HepG2 (cell line): ENCODE measurements around the gene TCF3. TPM values are rescaled to one million over a fixed set of nuclear protein-coding genes. Genes with fewer than 3 reads are reported as not detected.

Experiments used
- CBX5 ChIP-seq: sonication (generic); formaldehyde crosslinking; IDR thresholded peaks from 2 replicates; pipeline ENCODE4 v1.4.0; 2020; ENCODE audit warnings: missing genetic modification reagents, borderline replicate concordance
- KLF12 ChIP-seq: sonication (generic); formaldehyde crosslinking; IDR thresholded peaks from 2 replicates; pipeline ENCODE4 v1.4.0; 2020; ENCODE audit warnings: missing genetic modification reagents, borderline replicate concordance
- MBD4 ChIP-seq: IDR thresholded peaks from 2 replicates; pipeline ENCODE4 v1.6.1; 2012; ENCODE audit warnings: low read length, inconsistent platforms, borderline replicate concordance
- PAXIP1 ChIP-seq: sonication (generic); formaldehyde crosslinking; conservative IDR thresholded peaks from 2 replicates; pipeline ENCODE4 v1.4.0; 2020; ENCODE audit warnings: mild to moderate bottlenecking, missing genetic modification reagents, moderate library complexity
- PHF21A ChIP-seq: sonication (generic); formaldehyde crosslinking; IDR thresholded peaks from 2 replicates; pipeline ENCODE4 v1.5.0; 2020; ENCODE audit warnings: mild to moderate bottlenecking, missing genetic modification reagents
- SKI ChIP-seq: fragments of 450-650 bp; IDR thresholded peaks from one replicate; pipeline ENCODE4 v1.6.1; 2018; ENCODE audit warnings: mild to moderate bottlenecking; ENCODE audit not compliant: partially characterized antibody
- YEATS2 ChIP-seq: sonication (generic); formaldehyde crosslinking; IDR thresholded peaks from 2 replicates; pipeline ENCODE4 v1.4.0; 2020; ENCODE audit warnings: missing genetic modification reagents, borderline replicate concordance
- ZBTB42 ChIP-seq: sonication (generic); formaldehyde crosslinking; IDR thresholded peaks from 2 replicates; pipeline ENCODE4 v1.5.0; 2020; ENCODE audit warnings: mild to moderate bottlenecking, missing genetic modification reagents
- ZKSCAN1 ChIP-seq: fragments of 150-350 bp; IDR thresholded peaks from 2 replicates; pipeline ENCODE4 v1.6.1; 2014; ENCODE audit warnings: low read length
- ZMYM2 ChIP-seq: sonication (generic); formaldehyde crosslinking; IDR thresholded peaks from 2 replicates; pipeline ENCODE4 v1.8.0; 2022; ENCODE audit warnings: mild to moderate bottlenecking, missing genetic modification reagents
- ZNF17 ChIP-seq: sonication (generic); formaldehyde crosslinking; IDR thresholded peaks from 2 replicates; pipeline ENCODE4 v1.5.0; 2020; ENCODE audit warnings: mild to moderate bottlenecking, missing genetic modification reagents
- ZNF251 ChIP-seq: sonication (generic); formaldehyde crosslinking; IDR thresholded peaks from 2 replicates; pipeline ENCODE4 v1.9.0; 2021; ENCODE audit warnings: mild to moderate bottlenecking, missing genetic modification reagents
- ZNF30 ChIP-seq: sonication (generic); formaldehyde crosslinking; IDR thresholded peaks from 2 replicates; pipeline ENCODE4 v1.5.0; 2020; ENCODE audit warnings: mild to moderate bottlenecking, missing genetic modification reagents
- ZNF34 ChIP-seq: sonication (generic); formaldehyde crosslinking; IDR thresholded peaks from 2 replicates; pipeline ENCODE4 v1.4.0; 2020; ENCODE audit warnings: mild to moderate bottlenecking, missing genetic modification reagents, borderline replicate concordance
- ZNF558 ChIP-seq: sonication (generic); formaldehyde crosslinking; IDR thresholded peaks from 2 replicates; pipeline ENCODE4 v1.9.0; 2022; ENCODE audit warnings: mild to moderate bottlenecking, missing genetic modification reagents, borderline replicate concordance
- ZNF570 ChIP-seq: sonication (generic); formaldehyde crosslinking; IDR thresholded peaks from 2 replicates; pipeline ENCODE4 v1.4.0; 2020; ENCODE audit warnings: mild to moderate bottlenecking, missing genetic modification reagents, borderline replicate concordance
- ZNF776 ChIP-seq: sonication (generic); formaldehyde crosslinking; IDR thresholded peaks from 2 replicates; pipeline ENCODE4 v1.4.0; 2020; ENCODE audit warnings: mild to moderate bottlenecking, missing genetic modification reagents
- ZSCAN29 ChIP-seq: sonication (generic); formaldehyde crosslinking; conservative IDR thresholded peaks from 2 replicates; pipeline ENCODE4 v1.4.0; 2020; ENCODE audit warnings: mild to moderate bottlenecking, missing genetic modification reagents
- polyA plus RNA-seq, 8 experiments: library from polyadenylated mRNA; depleted of rRNA in 3 of 8; stranded (reverse) in 7 of 8; unstranded in 1 of 8; fragments of >200 nt; fragmentation: Illumina TruSeq in 4 of 8; extraction: Trizol in 4 of 8; gene quantifications; 2 replicates each; pipeline versions ENCODE4 v1.2.1 to v1.2.3, GENCODE V29; 2011 to 2016; ENCODE audit warnings: low read depth in 4 of 8, missing spikeins in 1 of 8, mixed read lengths in 1 of 8; ENCODE audit not compliant: insufficient read depth in 1 of 8
- total RNA-seq, 5 experiments: library from RNA; depleted of rRNA; stranded (reverse); fragments of >200 nt; fragmentation: Illumina TruSeq; extraction: Trizol; gene quantifications; 2 replicates each; pipeline ENCODE4 v1.2.3, GENCODE V29; 2016; ENCODE audit warnings: low read depth in 1 of 5
- TF ChIP-seq, protein P1 (sequence below): sonication (generic); formaldehyde crosslinking; IDR thresholded peaks from 2 replicates; pipeline ENCODE4 v1.4.0; 2020; ENCODE audit warnings: missing genetic modification reagents, borderline replicate concordance
- TF ChIP-seq, protein P2 (sequence below): sonication (generic); formaldehyde crosslinking; IDR thresholded peaks from 2 replicates; pipeline ENCODE4 v1.5.0; 2020; ENCODE audit warnings: missing genetic modification reagents
- TF ChIP-seq, protein P3 (sequence below): sonication (generic); formaldehyde crosslinking; IDR thresholded peaks from 2 replicates; pipeline ENCODE4 v1.4.0; 2020; ENCODE audit warnings: low read depth, mild to moderate bottlenecking, missing genetic modification reagents

The TCF3 gene
- total and polyA plus RNA-seq, 2 of the 13 experiments (the other 11 are each of a cell fraction or from before 2014, with no cell fraction given): 51.4 to 53.2 TPM

GRCh38 chr19:1606138-1606651 is 46.2 kb downstream of the TCF3 start (continued):
- TF ChIP-seq PAXIP1 (CRISPR knock-in tag): 0 out of 2 replicates have a peak, but pooled peaks have one; percentile 10
- peak; percentile 37; the same call in 1 of the 2 replicates for TF ChIP-seq ZSCAN29 (CRISPR knock-in tag)
- TF ChIP-seq, protein P1, sequence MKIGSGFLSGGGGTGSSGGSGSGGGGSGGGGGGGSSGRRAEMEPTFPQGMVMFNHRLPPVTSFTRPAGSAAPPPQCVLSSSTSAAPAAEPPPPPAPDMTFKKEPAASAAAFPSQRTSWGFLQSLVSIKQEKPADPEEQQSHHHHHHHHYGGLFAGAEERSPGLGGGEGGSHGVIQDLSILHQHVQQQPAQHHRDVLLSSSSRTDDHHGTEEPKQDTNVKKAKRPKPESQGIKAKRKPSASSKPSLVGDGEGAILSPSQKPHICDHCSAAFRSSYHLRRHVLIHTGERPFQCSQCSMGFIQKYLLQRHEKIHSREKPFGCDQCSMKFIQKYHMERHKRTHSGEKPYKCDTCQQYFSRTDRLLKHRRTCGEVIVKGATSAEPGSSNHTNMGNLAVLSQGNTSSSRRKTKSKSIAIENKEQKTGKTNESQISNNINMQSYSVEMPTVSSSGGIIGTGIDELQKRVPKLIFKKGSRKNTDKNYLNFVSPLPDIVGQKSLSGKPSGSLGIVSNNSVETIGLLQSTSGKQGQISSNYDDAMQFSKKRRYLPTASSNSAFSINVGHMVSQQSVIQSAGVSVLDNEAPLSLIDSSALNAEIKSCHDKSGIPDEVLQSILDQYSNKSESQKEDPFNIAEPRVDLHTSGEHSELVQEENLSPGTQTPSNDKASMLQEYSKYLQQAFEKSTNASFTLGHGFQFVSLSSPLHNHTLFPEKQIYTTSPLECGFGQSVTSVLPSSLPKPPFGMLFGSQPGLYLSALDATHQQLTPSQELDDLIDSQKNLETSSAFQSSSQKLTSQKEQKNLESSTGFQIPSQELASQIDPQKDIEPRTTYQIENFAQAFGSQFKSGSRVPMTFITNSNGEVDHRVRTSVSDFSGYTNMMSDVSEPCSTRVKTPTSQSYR (CRISPR knock-in tag): peak; percentile 10; the same call in 1 of the 2 replicates
- 0 out of 2 replicates have a peak, but pooled peaks have one; percentile 58 for TF ChIP-seq ZNF34 (CRISPR knock-in tag)
- TF ChIP-seq ZNF251 (CRISPR knock-in tag): no peak
- TF ChIP-seq PHF21A (CRISPR knock-in tag): peak; percentile 2; the same call in 1 of the 2 replicates
- TF ChIP-seq ZNF570: no peak
- 0 out of 2 replicates have a peak, but pooled peaks have one; percentile 29 for TF ChIP-seq ZMYM2 (CRISPR knock-in tag)
- TF ChIP-seq CBX5 (CRISPR knock-in tag): no peak
- TF ChIP-seq, protein P2, sequence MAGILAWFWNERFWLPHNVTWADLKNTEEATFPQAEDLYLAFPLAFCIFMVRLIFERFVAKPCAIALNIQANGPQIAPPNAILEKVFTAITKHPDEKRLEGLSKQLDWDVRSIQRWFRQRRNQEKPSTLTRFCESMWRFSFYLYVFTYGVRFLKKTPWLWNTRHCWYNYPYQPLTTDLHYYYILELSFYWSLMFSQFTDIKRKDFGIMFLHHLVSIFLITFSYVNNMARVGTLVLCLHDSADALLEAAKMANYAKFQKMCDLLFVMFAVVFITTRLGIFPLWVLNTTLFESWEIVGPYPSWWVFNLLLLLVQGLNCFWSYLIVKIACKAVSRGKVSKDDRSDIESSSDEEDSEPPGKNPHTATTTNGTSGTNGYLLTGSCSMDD (CRISPR knock-in tag): no peak
- TF ChIP-seq SKI: no peak
- TF ChIP-seq KLF12 (CRISPR knock-in tag): no peak
- TF ChIP-seq YEATS2 (CRISPR knock-in tag): no peak
- 0 out of 2 replicates have a peak, but pooled peaks have one; percentile 39 for TF ChIP-seq ZNF558 (CRISPR knock-in tag)
- TF ChIP-seq ZBTB42 (CRISPR knock-in tag): peak; percentile 39; the same call in 1 of the 2 replicates
- TF ChIP-seq MBD4: no peak
- TF ChIP-seq ZNF776 (CRISPR knock-in tag): no peak
- no peak for TF ChIP-seq ZKSCAN1
- TF ChIP-seq ZNF30 (CRISPR knock-in tag): no peak
- TF ChIP-seq, protein P3, sequence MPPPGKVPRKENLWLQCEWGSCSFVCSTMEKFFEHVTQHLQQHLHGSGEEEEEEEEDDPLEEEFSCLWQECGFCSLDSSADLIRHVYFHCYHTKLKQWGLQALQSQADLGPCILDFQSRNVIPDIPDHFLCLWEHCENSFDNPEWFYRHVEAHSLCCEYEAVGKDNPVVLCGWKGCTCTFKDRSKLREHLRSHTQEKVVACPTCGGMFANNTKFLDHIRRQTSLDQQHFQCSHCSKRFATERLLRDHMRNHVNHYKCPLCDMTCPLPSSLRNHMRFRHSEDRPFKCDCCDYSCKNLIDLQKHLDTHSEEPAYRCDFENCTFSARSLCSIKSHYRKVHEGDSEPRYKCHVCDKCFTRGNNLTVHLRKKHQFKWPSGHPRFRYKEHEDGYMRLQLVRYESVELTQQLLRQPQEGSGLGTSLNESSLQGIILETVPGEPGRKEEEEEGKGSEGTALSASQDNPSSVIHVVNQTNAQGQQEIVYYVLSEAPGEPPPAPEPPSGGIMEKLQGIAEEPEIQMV (CRISPR knock-in tag): no peak
- TF ChIP-seq ZNF17 (CRISPR knock-in tag): no peak
